IMR-90 (cell line): ENCODE measurements around the gene STX11. TPM values are rescaled to one million over a fixed set of nuclear protein-coding genes. Genes with fewer than 3 reads are reported as not detected.

Experiments used
- ATAC-seq: fragments of 200-7000 bp; cut with Tn5 transposase; 2 replicates; pipeline ENCODE4 v1.9.1; 2020; ENCODE audit warnings: low read depth, mild to moderate bottlenecking, moderate library complexity
- BruUV-seq: library from RNA; stranded (reverse); fragments of 400-500 nt; replicated peaks from 2 replicates; lab custom pipeline; 2021; lab: Mats Ljungman, UMichigan
- CTCF ChIA-PET: fragments of 300-600 bp; formaldehyde crosslinking; extraction: SDS; loops from one replicate; lab custom pipeline; 2021; ENCODE audit warnings: antibody characterized with exemption; lab: Yijun Ruan, JAX
- POLR2A ChIA-PET: fragments of 300-600 bp; sonication (Branson Sonifier 250); formaldehyde crosslinking; loops from one replicate; lab custom pipeline; 2022; ENCODE audit warnings: antibody characterized with exemption; ENCODE audit not compliant: unreplicated experiment; lab: Charles Lee
- DNase-seq: peaks from one replicate; pipeline ENCODE4 v3.0.0; 2013
- H2AFZ ChIP-seq: replicated peaks from 2 replicates; pipeline ENCODE3; 2013; ENCODE audit warnings: low read length, mild to moderate bottlenecking; ENCODE audit not compliant: poor library complexity
- H2AK5ac ChIP-seq: 2 replicates; pipeline ENCODE4 v1.6.1; 2013; ENCODE audit warnings: low read depth, low read length, inconsistent platforms
- H2AK9ac ChIP-seq: replicated peaks from 2 replicates; pipeline ENCODE3; 2013; ENCODE audit warnings: mild to moderate bottlenecking, low read depth, low read length, moderate library complexity; ENCODE audit not compliant: poor library complexity
- H2BK120ac ChIP-seq: 2 replicates; pipeline ENCODE4 v1.6.1; 2013; ENCODE audit warnings: low read depth, low read length, inconsistent platforms
- H2BK15ac ChIP-seq: 3 replicates; pipeline ENCODE4 v1.6.1; 2013; ENCODE audit warnings: low read depth, low read length, inconsistent platforms
- H2BK20ac ChIP-seq: 2 replicates; pipeline ENCODE4 v1.6.1; 2013; ENCODE audit warnings: low read depth, mild to moderate bottlenecking, inconsistent platforms, low read length, moderate library complexity
- H2BK5ac ChIP-seq: 2 replicates; pipeline ENCODE4 v1.6.1; 2013; ENCODE audit warnings: mild to moderate bottlenecking, low read depth, low read length, inconsistent platforms; ENCODE audit not compliant: poor library complexity, severe bottlenecking
- H3K14ac ChIP-seq: replicated peaks from 2 replicates; pipeline ENCODE4 v1.6.1; 2013; ENCODE audit warnings: low read depth, low read length, inconsistent platforms
- H3K18ac ChIP-seq: 2 replicates; pipeline ENCODE4 v1.6.1; 2013; ENCODE audit warnings: low read depth, low read length, control low read depth
- H3K23ac ChIP-seq: 2 replicates; pipeline ENCODE4 v1.6.1; 2013; ENCODE audit warnings: low read depth, low read length, inconsistent platforms
- H3K27ac ChIP-seq: 2 replicates; pipeline ENCODE4 v1.5.1; 2013; ENCODE audit warnings: mild to moderate bottlenecking, control low read depth, low read length; ENCODE audit not compliant: insufficient read depth
- H3K27me3 ChIP-seq: 2 replicates; pipeline ENCODE4 v1.6.1; 2013; ENCODE audit warnings: low read length; ENCODE audit not compliant: control insufficient read depth, insufficient read depth
- H3K36me3 ChIP-seq: 2 replicates; pipeline ENCODE4 v1.6.1; 2013; ENCODE audit warnings: low read length, mixed read lengths; ENCODE audit not compliant: control insufficient read depth, insufficient read depth
- H3K4ac ChIP-seq: 2 replicates; pipeline ENCODE4 v1.6.1; 2013; ENCODE audit warnings: low read depth, low read length, inconsistent platforms
- H3K4me1 ChIP-seq: 2 replicates; pipeline ENCODE4 v1.6.1; 2013; ENCODE audit warnings: low read length, mixed read lengths; ENCODE audit not compliant: control insufficient read depth, insufficient read depth
- H3K4me2 ChIP-seq: 2 replicates; pipeline ENCODE4 v1.6.1; 2013; ENCODE audit warnings: low read depth, mild to moderate bottlenecking, control low read depth, low read length, moderate library complexity
- H3K4me3 ChIP-seq: 2 replicates; pipeline ENCODE4 v1.5.1; 2013; ENCODE audit warnings: low read depth, mild to moderate bottlenecking, control low read depth, low read length, moderate library complexity; ENCODE audit not compliant: insufficient read depth
- H3K56ac ChIP-seq: 2 replicates; pipeline ENCODE4 v1.6.1; 2013; ENCODE audit warnings: low read length, inconsistent platforms; ENCODE audit not compliant: insufficient read depth; ENCODE audit errors: extremely low read depth
- H3K79me1 ChIP-seq, 2 experiments: 2 replicates each; pipeline ENCODE4 v1.6.1; 2013; ENCODE audit warnings: low read length in 2 of 2, inconsistent platforms in 1 of 2, low read depth in 1 of 2
- H3K9ac ChIP-seq: 2 replicates; pipeline ENCODE4 v1.6.1; 2013; ENCODE audit warnings: low read depth, low read length, control low read depth
- H3K9me1 ChIP-seq: 2 replicates; pipeline ENCODE4 v1.6.1; 2013; ENCODE audit warnings: low read length, inconsistent platforms; ENCODE audit not compliant: insufficient read depth
- H3K9me3 ChIP-seq: 2 replicates; pipeline ENCODE4 v1.6.1; 2013; ENCODE audit warnings: low read length; ENCODE audit not compliant: control insufficient read depth, insufficient read depth
- H4K20me1 ChIP-seq: 2 replicates; pipeline ENCODE4 v1.6.1; 2013; ENCODE audit warnings: low read length, inconsistent platforms; ENCODE audit not compliant: insufficient read depth
- H4K5ac ChIP-seq: 2 replicates; pipeline ENCODE4 v1.6.1; 2013; ENCODE audit warnings: mild to moderate bottlenecking, low read depth, low read length, control low read depth
- H4K8ac ChIP-seq, 2 experiments: 2 replicates each; pipeline ENCODE4 v1.6.1; 2013; ENCODE audit warnings: low read depth in 2 of 2, low read length in 2 of 2, control low read depth in 1 of 2, inconsistent platforms in 1 of 2
- H4K91ac ChIP-seq: 2 replicates; pipeline ENCODE4 v1.6.1; 2013; ENCODE audit warnings: low read depth, low read length, inconsistent platforms; ENCODE audit not compliant: insufficient read depth
- CEBPB ChIP-seq: IDR thresholded peaks from 2 replicates; pipeline ENCODE4 v1.6.1; 2012; ENCODE audit warnings: low read depth, low read length, improper control_type of control experiment
- FOS ChIP-seq: fragments of 150-350 bp; IDR thresholded peaks from 2 replicates; pipeline ENCODE4 v1.6.1; 2016; ENCODE audit warnings: low read depth, low read length
- RAD21 ChIP-seq: IDR thresholded peaks from 2 replicates; pipeline ENCODE4 v1.6.1; 2012; ENCODE audit warnings: low read length, improper control_type of control experiment
- RCOR1 ChIP-seq: IDR thresholded peaks from 2 replicates; pipeline ENCODE4 v1.6.1; 2012; ENCODE audit warnings: mild to moderate bottlenecking, low read length, improper control_type of control experiment; ENCODE audit not compliant: insufficient replicate concordance
- WGBS, 2 experiments: methylation state at CpG; one replicate each; pipeline versions ENCODE4 v1.1.5 to v1.1.7; 2013; ENCODE audit warnings: missing lambda C conversion rate in 2 of 2; ENCODE audit not compliant: insufficient read length in 1 of 2; ENCODE audit errors: extremely low coverage in 2 of 2; 5-methylcytosine and 5-hydroxymethylcytosine counted together
- dilution Hi-C: fragments of 300-500 bp; cut with HindIII; formaldehyde crosslinking; loops from one replicate; pipeline ENCODE4 v1.14.3; 2018; ENCODE audit warnings: low sequenced_read_pairs; ENCODE audit not compliant: unreplicated experiment
- in situ Hi-C: fragments of 300-500 bp; cut with MboI; formaldehyde crosslinking; loops from 3 replicates; pipeline ENCODE4 v1.14.3; 2019; ENCODE audit warnings: low sequenced_read_pairs, inconsistent platforms, mixed read lengths
- intact Hi-C: fragments of 100-400 bp; cut with micrococcal nuclease; formaldehyde crosslinking; loops from 2 replicates; pipeline ENCODE4 v1.10.0; 2022
- polyA plus RNA-seq, 3 experiments: library from polyadenylated mRNA; depleted of rRNA; stranded (reverse); fragments of >200 nt; gene quantifications; 2 replicates each; pipeline ENCODE4 v1.2.3, GENCODE V29; 2012; ENCODE audit warnings: low replicate concordance in 1 of 3
- total RNA-seq: library from RNA; depleted of rRNA; stranded (reverse); fragments of >200 nt; gene quantifications from 2 replicates; pipeline ENCODE4 v1.2.3, GENCODE V29; 2012
- TF ChIP-seq, protein P1 (sequence below): conservative IDR thresholded peaks from 2 replicates; pipeline ENCODE4 v1.5.1; 2012; ENCODE audit warnings: mild to moderate bottlenecking, low read depth, low read length, improper control_type of control experiment

Gene STX11
- total and polyA plus RNA-seq, 2 of the 4 experiments (the other 2 are of a cell fraction): 0.54 to 0.68 TPM

DNA sequence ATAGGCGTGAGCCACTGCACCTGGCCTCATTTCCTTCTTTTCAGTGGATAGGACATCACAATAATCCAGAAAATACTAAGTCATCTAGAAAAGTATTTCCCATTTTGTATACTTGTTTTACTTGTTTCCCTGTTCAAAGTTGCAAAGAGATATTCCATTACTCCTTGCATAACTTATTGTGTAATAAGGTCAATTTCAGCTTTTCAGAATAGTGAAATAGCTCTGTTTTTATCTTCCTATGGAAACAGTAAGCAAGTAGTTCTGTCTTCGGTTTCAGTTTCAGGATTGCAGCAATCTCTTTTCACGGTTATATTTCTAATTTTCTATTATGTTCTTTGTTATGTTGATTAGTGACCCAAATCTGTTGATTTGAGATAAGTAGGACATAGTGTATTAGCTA lies 6.0 kb downstream of the STX11 start:
- in situ Hi-C loops: no loop called here
- H3K18ac ChIP-seq: no peak overlapping the region
- TF ChIP-seq RAD21 (no peak), RCOR1 (no peak), CEBPB (peak; percentile 61), FOS (no peak)
- TF ChIP-seq, protein P1, sequence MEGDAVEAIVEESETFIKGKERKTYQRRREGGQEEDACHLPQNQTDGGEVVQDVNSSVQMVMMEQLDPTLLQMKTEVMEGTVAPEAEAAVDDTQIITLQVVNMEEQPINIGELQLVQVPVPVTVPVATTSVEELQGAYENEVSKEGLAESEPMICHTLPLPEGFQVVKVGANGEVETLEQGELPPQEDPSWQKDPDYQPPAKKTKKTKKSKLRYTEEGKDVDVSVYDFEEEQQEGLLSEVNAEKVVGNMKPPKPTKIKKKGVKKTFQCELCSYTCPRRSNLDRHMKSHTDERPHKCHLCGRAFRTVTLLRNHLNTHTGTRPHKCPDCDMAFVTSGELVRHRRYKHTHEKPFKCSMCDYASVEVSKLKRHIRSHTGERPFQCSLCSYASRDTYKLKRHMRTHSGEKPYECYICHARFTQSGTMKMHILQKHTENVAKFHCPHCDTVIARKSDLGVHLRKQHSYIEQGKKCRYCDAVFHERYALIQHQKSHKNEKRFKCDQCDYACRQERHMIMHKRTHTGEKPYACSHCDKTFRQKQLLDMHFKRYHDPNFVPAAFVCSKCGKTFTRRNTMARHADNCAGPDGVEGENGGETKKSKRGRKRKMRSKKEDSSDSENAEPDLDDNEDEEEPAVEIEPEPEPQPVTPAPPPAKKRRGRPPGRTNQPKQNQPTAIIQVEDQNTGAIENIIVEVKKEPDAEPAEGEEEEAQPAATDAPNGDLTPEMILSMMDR: no peak

More for the DNA sequence above, 6.0 kb downstream of the STX11 start:
- no peak overlapping the region for H3K23ac ChIP-seq
- no peak overlapping the region for H3K4me3 ChIP-seq
- no peak overlapping the region for H4K91ac ChIP-seq
- H2BK15ac ChIP-seq: no peak overlapping the region
- H3K79me1 ChIP-seq: no peaks in the 10 kb centered on the region
- no peak overlapping the region for H3K27ac ChIP-seq
- no peaks in the 10 kb centered on the region for H3K9me3 ChIP-seq
- H3K56ac ChIP-seq: no peak overlapping the region
- H2AFZ ChIP-seq: no peak overlapping the region
- H3K9ac ChIP-seq: no peak overlapping the region
- ChIA-PET CTCF (no interaction called here), POLR2A (no interaction called here)
- no peak overlapping the region for H4K5ac ChIP-seq
- no peaks in the 10 kb centered on the region for H3K36me3 ChIP-seq
- DNase-seq: no peak
- no peak overlapping the region for H2BK5ac ChIP-seq
- H3K4ac ChIP-seq: no peak overlapping the region
- dilution Hi-C loops (no loop called here), intact Hi-C loops (no loop called here)
- no peak overlapping the region for H3K4me2 ChIP-seq
- no peak overlapping the region for H2BK20ac ChIP-seq
- no peak for ATAC-seq
- peaks cover 5% of the 10 kb centered on the region for H3K27me3 ChIP-seq
- no peaks in the 10 kb centered on the region for H4K20me1 ChIP-seq
- H3K9me1 ChIP-seq: peaks cover 7% of the 10 kb centered on the region
- no peak overlapping the region for H2AK9ac ChIP-seq
- no TSS peak for BruUV-seq
- H4K8ac ChIP-seq: no peak overlapping the region
- no peak overlapping the region for H2AK5ac ChIP-seq
- no peak overlapping the region for H2BK120ac ChIP-seq
- 0 out of 2 replicates have a peak, but pooled peaks cover 2% of the 10 kb centered on the region for H3K4me1 ChIP-seq
- no CpG with 5 or more reads among the region's 3 CpGs for WGBS, 2 experiments
- H3K14ac ChIP-seq: no peak overlapping the region
